Renal pelvis (tissue), 4 donors: Measurements from ENCODE around the gene GAPDH. TPM values are rescaled to one million over a fixed set of nuclear protein-coding genes. Genes with fewer than 3 reads are reported as not detected.
"Not testable (repeated sequence)": the region's sequence is repeated elsewhere in the genome, so short reads cannot be mapped to it uniquely, and the experiment has no call there.

Source experiments
- DNase-seq: peaks from one replicate; pipeline ENCODE4 v3.0.0-alpha.2; 2013
- polyA plus RNA-seq, 3 donors: library from polyadenylated mRNA; unstranded; fragments of 120-200 nt; gene quantifications; one replicate each; pipeline ENCODE4 v1.2.1, GENCODE V29; 2013; ENCODE audit not compliant: insufficient read length in 3 of 3

GAPDH gene
- polyA plus RNA-seq, 3 donors = 2,127 to 2,548 (median 2,322) TPM

GRCh38 chr12:6556496-6556817, 22.1 kb downstream of the GAPDH start:
- not testable (repeated sequence) for DNase-seq

GRCh38 chr12:6556857-6557256, 22.5 kb downstream of the GAPDH start:
- DNase-seq = no peak

- not testable (repeated sequence) for DNase-seq
These were observed 23.9 kb downstream of the GAPDH start for GRCh38 chr12:6558014-6558760.

- DNase-seq = no peak
These were observed 25.2 kb downstream of the GAPDH start for GRCh38 chr12:6559500-6559899.

- no peak for DNase-seq
These were observed 26.3 kb downstream of the GAPDH start for GRCh38 chr12:6560501-6561205.

GRCh38 chr12:6562881-6563280, 28.6 kb downstream of the GAPDH start:
- no peak for DNase-seq

- DNase-seq = no peak
These were observed 29.2 kb downstream of the GAPDH start for GRCh38 chr12:6563448-6564050.

GRCh38 chr12:6567112-6567670, 32.9 kb downstream of the GAPDH start:
- DNase-seq = no peak

- DNase-seq = no peak
These were observed 35.0 kb downstream of the GAPDH start for GRCh38 chr12:6569312-6569711.

- no peak for DNase-seq
These were observed 35.5 kb downstream of the GAPDH start for GRCh38 chr12:6569786-6570185.

- DNase-seq = no peak
These were observed 36.1 kb downstream of the GAPDH start for GRCh38 chr12:6570264-6570887.

GRCh38 chr12:6573001-6573400, 38.7 kb downstream of the GAPDH start:
- DNase-seq = no peak

- DNase-seq = no peak
These were observed 40.4 kb downstream of the GAPDH start for GRCh38 chr12:6574576-6575295.

- DNase-seq = no peak
These were observed 41.3 kb downstream of the GAPDH start for GRCh38 chr12:6575648-6576047.

GRCh38 chr12:6582196-6582595, 47.9 kb downstream of the GAPDH start:
- DNase-seq = no peak

- no peak for DNase-seq
These were observed 48.6 kb downstream of the GAPDH start for GRCh38 chr12:6582959-6583358.

- no peak for DNase-seq
These were observed 50.0 kb downstream of the GAPDH start for GRCh38 chr12:6584293-6584692.

GRCh38 chr12:6586569-6586968, 52.3 kb downstream of the GAPDH start:
- DNase-seq = not testable (repeated sequence)
